Neural cell (in vitro differentiated cells): ENCODE results near the gene SLFN12L.

Source experiments
- MXI1 ChIP-seq: fragments of 450-650 bp; conservative IDR thresholded peaks from 2 replicates; pipeline ENCODE4 v1.6.1; 2014; ENCODE audit warnings: antibody characterized with exemption, mild to moderate bottlenecking; ENCODE audit not compliant: poor library complexity, severe bottlenecking
- POLR2AphosphoS5 ChIP-seq: IDR thresholded peaks from 2 replicates; pipeline ENCODE4 v1.6.1; 2012
- TF ChIP-seq, protein P1 (sequence below): fragments of 450-650 bp; IDR thresholded peaks from 2 replicates; pipeline ENCODE4 v1.5.1; 2014; ENCODE audit warnings: antibody characterized with exemption, mild to moderate bottlenecking, moderate library complexity; ENCODE audit not compliant: poor library complexity, severe bottlenecking

DNA sequence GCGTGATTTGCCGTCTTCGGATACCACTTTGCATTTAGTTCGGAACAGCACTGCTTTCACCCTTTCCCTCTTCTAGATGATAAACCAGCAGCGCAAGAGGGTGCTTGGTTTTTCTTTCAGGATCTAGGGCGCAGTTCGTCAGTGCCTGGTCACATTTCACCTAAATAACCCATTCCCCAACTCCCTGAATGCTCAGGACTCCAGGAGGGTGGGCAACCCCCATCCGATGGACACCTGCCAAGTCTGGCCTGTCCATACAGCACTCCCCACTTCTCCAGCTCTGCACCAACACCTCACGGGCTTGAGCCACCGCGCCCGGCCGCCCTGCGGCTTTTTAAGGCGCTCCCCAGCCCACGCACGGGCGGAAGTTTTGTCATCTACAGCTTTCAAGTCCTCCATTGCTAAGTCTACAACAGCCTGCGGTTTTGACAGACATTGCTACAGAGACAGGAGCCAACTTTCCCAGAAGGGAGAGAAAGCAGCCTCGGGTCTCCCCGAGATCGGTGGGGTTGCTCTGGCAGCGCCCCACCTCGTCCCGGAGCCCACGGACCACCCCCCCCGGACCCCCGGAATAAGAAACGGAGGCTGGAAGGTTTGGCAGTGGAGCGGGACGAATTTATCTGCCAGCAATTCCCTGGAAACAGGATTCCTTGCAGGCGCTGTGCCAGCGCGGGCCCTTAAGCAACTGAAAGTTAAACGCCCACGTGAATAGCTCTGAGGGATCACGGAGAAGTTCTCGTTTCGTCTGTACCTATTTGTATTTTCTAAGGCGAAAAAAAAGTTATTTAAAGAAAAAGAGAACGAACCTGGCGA is 50.4 kb downstream of the SLFN12L start:
- TF ChIP-seq, protein P1, sequence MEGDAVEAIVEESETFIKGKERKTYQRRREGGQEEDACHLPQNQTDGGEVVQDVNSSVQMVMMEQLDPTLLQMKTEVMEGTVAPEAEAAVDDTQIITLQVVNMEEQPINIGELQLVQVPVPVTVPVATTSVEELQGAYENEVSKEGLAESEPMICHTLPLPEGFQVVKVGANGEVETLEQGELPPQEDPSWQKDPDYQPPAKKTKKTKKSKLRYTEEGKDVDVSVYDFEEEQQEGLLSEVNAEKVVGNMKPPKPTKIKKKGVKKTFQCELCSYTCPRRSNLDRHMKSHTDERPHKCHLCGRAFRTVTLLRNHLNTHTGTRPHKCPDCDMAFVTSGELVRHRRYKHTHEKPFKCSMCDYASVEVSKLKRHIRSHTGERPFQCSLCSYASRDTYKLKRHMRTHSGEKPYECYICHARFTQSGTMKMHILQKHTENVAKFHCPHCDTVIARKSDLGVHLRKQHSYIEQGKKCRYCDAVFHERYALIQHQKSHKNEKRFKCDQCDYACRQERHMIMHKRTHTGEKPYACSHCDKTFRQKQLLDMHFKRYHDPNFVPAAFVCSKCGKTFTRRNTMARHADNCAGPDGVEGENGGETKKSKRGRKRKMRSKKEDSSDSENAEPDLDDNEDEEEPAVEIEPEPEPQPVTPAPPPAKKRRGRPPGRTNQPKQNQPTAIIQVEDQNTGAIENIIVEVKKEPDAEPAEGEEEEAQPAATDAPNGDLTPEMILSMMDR: no peak
- TF ChIP-seq POLR2AphosphoS5: no peak
- no peak for TF ChIP-seq MXI1
